A673 (cell line): ENCODE data around the gene ADAM11. TPM values are rescaled to one million over a fixed set of nuclear protein-coding genes. Genes with fewer than 3 reads are reported as not detected.

ENCODE experiments used
- BruUV-seq: library from RNA; stranded (reverse); fragments of 400-500 nt; replicated peaks from 2 replicates; lab custom pipeline; 2021; lab: Mats Ljungman, UMichigan
- CTCF ChIA-PET: fragments of 300-600 bp; sonication (Branson Sonifier 250); formaldehyde crosslinking; loops from one replicate; lab custom pipeline; 2022; ENCODE audit warnings: antibody characterized with exemption; lab: Charles Lee
- POLR2A ChIA-PET: fragments of 300-600 bp; sonication (Branson Sonifier 250); formaldehyde crosslinking; loops from one replicate; lab custom pipeline; 2022; ENCODE audit warnings: antibody characterized with exemption; ENCODE audit not compliant: low non-redundant PET; lab: Charles Lee
- DNase-seq: peaks from one replicate; pipeline ENCODE4 v3.0.0-alpha.2; 2015; ENCODE audit warnings: low spot score
- H3K27ac ChIP-seq: fragments of 200-600 bp; sonication (generic); 2 replicates; pipeline ENCODE4 v1.5.1; 2016; ENCODE audit warnings: mixed run types, low read depth, mild to moderate bottlenecking, mixed read lengths, antibody characterized with exemption, low read length; ENCODE audit not compliant: poor library complexity, severe bottlenecking
- H3K27me3 ChIP-seq: fragments of 200-600 bp; sonication (generic); replicated peaks from 2 replicates; pipeline ENCODE4 v1.6.1; 2017; ENCODE audit warnings: mixed run types, low read depth, mild to moderate bottlenecking, mixed read lengths, antibody characterized with exemption, low read length; ENCODE audit not compliant: insufficient read depth, poor library complexity
- H3K36me3 ChIP-seq: fragments of 200-600 bp; sonication (generic); 2 replicates; pipeline ENCODE4 v1.6.1; 2016; ENCODE audit warnings: mixed run types, mild to moderate bottlenecking, mixed read lengths, antibody characterized with exemption, low read length; ENCODE audit not compliant: insufficient read depth, poor library complexity, severe bottlenecking
- H3K4me1 ChIP-seq: fragments of 200-600 bp; sonication (generic); 2 replicates; pipeline ENCODE4 v1.6.1; 2017; ENCODE audit warnings: mixed run types, mild to moderate bottlenecking, mixed read lengths, antibody characterized with exemption, low read length; ENCODE audit not compliant: insufficient read depth, poor library complexity, severe bottlenecking
- H3K4me3 ChIP-seq: fragments of 200-600 bp; sonication (generic); 2 replicates; pipeline ENCODE4 v1.5.1; 2016; ENCODE audit warnings: low read depth, mixed run types, mild to moderate bottlenecking, mixed read lengths, low read length; ENCODE audit not compliant: poor library complexity, severe bottlenecking
- H3K9me3 ChIP-seq: fragments of 200-600 bp; sonication (generic); 2 replicates; pipeline ENCODE4 v1.6.1; 2016; ENCODE audit warnings: mixed run types, low read depth, mild to moderate bottlenecking, mixed read lengths, antibody characterized with exemption, low read length; ENCODE audit not compliant: poor library complexity, severe bottlenecking
- CTCF ChIP-seq: fragments of 300-800, 200-600 bp; sonication (generic); conservative IDR thresholded peaks from 2 replicates; pipeline ENCODE4 v1.5.1; 2017; ENCODE audit warnings: low read depth, mild to moderate bottlenecking, antibody characterized with exemption, low read length, moderate library complexity, mixed read lengths
- EZH2 ChIP-seq: fragments of 200-600 bp; sonication (generic); IDR thresholded peaks from 2 replicates; pipeline ENCODE4 v1.6.1; 2017; ENCODE audit warnings: borderline replicate concordance, low read depth, mild to moderate bottlenecking, mixed read lengths, antibody characterized with exemption, low read length; ENCODE audit not compliant: poor library complexity, severe bottlenecking
- intact Hi-C: fragments of 100-400 bp; cut with micrococcal nuclease; formaldehyde crosslinking; loops from one replicate; pipeline ENCODE4 v1.10.0; 2022; ENCODE audit not compliant: unreplicated experiment
- total RNA-seq: library from RNA; stranded (reverse); gene quantifications from 2 replicates; pipeline ENCODE4 v1.2.3, GENCODE V29; 2021

Gene ADAM11
- total RNA-seq, 1 experiment from 2014 or later, result 0.17 TPM

- H3K27ac ChIP-seq, result no peak overlapping the region
- ChIA-PET CTCF (no interaction called here), POLR2A (no interaction called here)
- H3K9me3 ChIP-seq, result no peaks in the 10 kb centered on the region
- intact Hi-C loops, result no loop called here
- no peaks in the 10 kb centered on the region for H3K4me1 ChIP-seq
- no TSS peak for BruUV-seq
- TF ChIP-seq CTCF, result no peak
- no peaks in the 10 kb centered on the region for H3K27me3 ChIP-seq
- H3K36me3 ChIP-seq, result no peaks in the 10 kb centered on the region
- no peak for DNase-seq
- H3K4me3 ChIP-seq, result no peak overlapping the region
These were observed 10.4 kb downstream of the ADAM11 start for GRCh38 chr17:44769230-44769629.

GRCh38 chr17:44769647-44770084 lies 10.9 kb downstream of the ADAM11 start:
- ChIA-PET CTCF (no interaction called here), POLR2A (no interaction called here)
- Histone ChIP-seq H3K27me3 (no peaks in the 10 kb centered on the region), H3K27ac (no peak overlapping the region), H3K9me3 (no peaks in the 10 kb centered on the region), H3K4me3 (no peak overlapping the region), H3K4me1 (no peaks in the 10 kb centered on the region), H3K36me3 (no peaks in the 10 kb centered on the region)
- TF ChIP-seq CTCF, result no peak
- TF ChIP-seq EZH2, result no peak
- intact Hi-C loops, result loop anchor here (10.0 kb wide), 1 partner anchor 325 kb away; no protein-coding TSS in a partner anchor
- no peak for DNase-seq
- no TSS peak for BruUV-seq

- H3K27me3 ChIP-seq, result no peaks in the 10 kb centered on the region
- H3K36me3 ChIP-seq, result no peaks in the 10 kb centered on the region
- DNase-seq, result no peak
- POLR2A ChIA-PET, result interaction anchor here (0.7 kb wide), 1 partner anchor 657 kb away, joined by 11 read pairs; no protein-coding TSS in a partner anchor
- BruUV-seq, result no TSS peak
- no peaks in the 10 kb centered on the region for H3K9me3 ChIP-seq
- H3K27ac ChIP-seq, result no peak overlapping the region
- no peak for TF ChIP-seq EZH2
- no peak for TF ChIP-seq CTCF
- CTCF ChIA-PET, result no interaction called here
- intact Hi-C loops, result loop anchor here (10.0 kb wide), 1 partner anchor 324 kb away; no protein-coding TSS in a partner anchor
- no peak overlapping the region for H3K4me3 ChIP-seq
- no peaks in the 10 kb centered on the region for H3K4me1 ChIP-seq
These were observed 11.6 kb downstream of the ADAM11 start for GRCh38 chr17:44770166-44770925.
